8988T (cell line): ENCODE results near the gene MS4A3.
"Not testable (repeated sequence)": the region's sequence is repeated elsewhere in the genome, so short reads cannot be mapped to it uniquely, and the experiment has no call there.

Experiments
- DNase-seq: peaks from one replicate; pipeline ENCODE4 v3.0.0; 2011

Gene MS4A3

GRCh38 chr11:60095477-60096120, 39.1 kb downstream of the MS4A3 start:
- DNase-seq, result no peak

DNA sequence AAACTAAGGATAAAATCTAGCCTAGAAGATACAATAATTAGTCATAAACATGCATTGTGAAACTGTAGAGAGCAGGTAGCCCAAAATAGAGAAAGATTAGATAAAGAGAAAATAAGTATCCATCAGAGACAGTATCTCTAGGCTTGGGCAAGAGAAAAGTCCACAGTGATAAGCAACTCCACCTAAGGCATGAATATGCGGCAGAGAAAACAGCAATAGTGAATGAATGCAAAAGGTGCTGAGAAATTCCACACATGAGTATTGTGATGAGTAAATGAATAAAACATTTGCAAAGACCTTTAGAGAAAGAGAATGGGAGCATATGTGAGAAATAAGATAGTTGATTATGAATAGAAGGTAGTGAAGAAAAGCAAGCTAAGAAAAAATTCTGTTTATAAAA, 40.7 kb downstream of the MS4A3 start:
- no peak for DNase-seq

- DNase-seq, result no peak
These were observed 42.0 kb downstream of the MS4A3 start for GRCh38 chr11:60098508-60098907.

- DNase-seq, result no peak
These were observed 44.1 kb downstream of the MS4A3 start for GRCh38 chr11:60100516-60100915.

- not testable (repeated sequence) for DNase-seq
These were observed 44.9 kb downstream of the MS4A3 start for GRCh38 chr11:60101368-60101767.

- DNase-seq, result not testable (repeated sequence)
These were observed 48.1 kb downstream of the MS4A3 start for GRCh38 chr11:60104471-60105115.

DNA sequence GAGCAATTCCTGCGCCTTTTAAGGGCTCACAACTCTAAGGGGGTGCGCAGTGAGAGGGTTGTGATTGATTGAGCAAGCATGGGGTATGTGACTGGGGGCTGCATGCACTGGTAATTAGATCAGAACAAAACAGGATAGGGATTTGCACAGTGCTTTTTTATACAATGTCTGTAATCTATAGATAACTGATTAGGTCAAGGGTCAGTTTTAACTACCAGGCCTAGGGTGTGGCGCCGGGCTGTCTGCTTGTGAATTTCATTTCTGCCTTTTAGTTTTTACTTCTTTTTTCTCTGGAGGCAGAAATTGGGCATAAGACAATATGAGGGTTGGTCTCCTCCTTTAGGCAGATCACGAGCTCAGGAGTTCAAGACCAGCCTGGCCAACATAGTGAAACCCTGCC, 52.2 kb downstream of the MS4A3 start:
- DNase-seq, result not testable (repeated sequence)

DNA sequence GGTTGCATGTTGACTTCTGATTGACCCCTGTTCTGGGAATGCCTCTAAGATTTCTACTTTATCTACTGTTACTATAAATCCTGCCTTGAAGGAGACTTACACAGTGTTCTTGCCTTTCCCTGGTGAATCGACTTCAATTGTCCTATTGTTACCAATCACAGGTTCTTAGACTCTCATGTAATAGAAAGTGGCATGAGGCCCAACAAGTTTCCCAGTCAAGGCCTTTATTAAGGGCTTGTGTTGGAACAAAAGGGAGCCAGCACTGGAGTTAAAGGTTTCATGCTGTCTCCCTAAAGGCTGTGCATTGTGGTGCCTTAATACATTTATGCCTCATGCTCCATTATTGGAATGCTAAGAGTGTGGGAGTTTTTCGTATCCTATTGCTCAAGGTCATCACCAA, 55.3 kb downstream of the MS4A3 start:
- DNase-seq, result no peak

GRCh38 chr11:60116996-60117790, 60.7 kb downstream of the MS4A3 start:
- DNase-seq, result no peak

- DNase-seq, result no peak
These were observed 61.9 kb downstream of the MS4A3 start for GRCh38 chr11:60118338-60118737.

DNA sequence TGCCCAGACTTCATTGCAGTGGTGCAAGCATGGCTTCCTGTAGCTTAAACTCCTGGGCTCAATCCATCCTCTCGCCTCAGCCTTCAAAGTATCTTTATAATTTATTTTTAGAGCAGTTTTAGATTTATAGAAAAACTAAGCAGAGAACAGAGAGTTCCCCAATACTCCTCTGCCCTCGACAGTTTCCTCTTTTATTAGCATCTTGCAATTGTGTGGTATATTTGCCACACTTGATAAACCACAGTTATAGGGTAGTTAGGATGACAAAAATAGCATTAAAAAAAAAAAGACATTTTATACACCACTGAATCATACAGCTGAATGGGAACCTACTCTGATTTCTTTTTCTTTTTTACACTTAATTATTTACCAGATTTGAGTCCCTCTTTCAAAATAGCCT, 63.2 kb downstream of the MS4A3 start:
- no peak for DNase-seq
